SHP77 (cell line): ENCODE results near the gene MEPCE.
A peak's percentile ranks its signal among the peaks of the same experiment; 100 is the strongest.

Experiments used
- DNase-seq, 2 experiments: peaks; one replicate each; lab custom pipeline; 2025; lab: John Stamatoyannopoulos, UW

Gene MEPCE

GRCh38 chr7:100483090-100483721, 53.6 kb downstream of the MEPCE start:
- peak; percentile 20 to 30 for DNase-seq
